GM23338 (cell line): ENCODE results near the gene ATP6V1A. TPM values are rescaled to one million over a fixed set of nuclear protein-coding genes. Genes with fewer than 3 reads are reported as not detected.

ENCODE experiments used
- ATAC-seq: fragments of 200-7000 bp; cut with Tn5 transposase; 3 replicates; pipeline ENCODE4 v1.9.1; 2020
- DNase-seq: peaks from one replicate; pipeline ENCODE4 v3.0.0-alpha.2; 2015; ENCODE audit warnings: low spot score
- H2AFZ ChIP-seq: fragments of 200-600 bp; sonication (generic); 2 replicates; pipeline ENCODE4 v1.8.0; 2016; ENCODE audit warnings: antibody characterized with exemption, mild to moderate bottlenecking, moderate library complexity
- H3F3A ChIP-seq: fragments of 200-600 bp; sonication (generic); replicated peaks from 2 replicates; pipeline ENCODE4 v1.8.0; 2017; ENCODE audit warnings: antibody characterized with exemption, mixed run types, low read depth
- H3K27ac ChIP-seq: fragments of 200-600 bp; sonication (generic); 2 replicates; pipeline ENCODE4 v1.6.1; 2016; ENCODE audit warnings: low read depth
- H3K27me3 ChIP-seq: fragments of 200-600 bp; sonication (generic); 2 replicates; pipeline ENCODE4 v1.8.0; 2016; ENCODE audit warnings: mild to moderate bottlenecking, mixed run types, moderate library complexity; ENCODE audit not compliant: insufficient read depth
- H3K36me3 ChIP-seq: fragments of 200-600 bp; sonication (generic); 2 replicates; pipeline ENCODE4 v1.8.0; 2016; ENCODE audit warnings: mild to moderate bottlenecking; ENCODE audit not compliant: insufficient read depth
- H3K4me1 ChIP-seq: fragments of 200-600 bp; sonication (generic); 2 replicates; pipeline ENCODE4 v1.8.0; 2016; ENCODE audit warnings: mild to moderate bottlenecking, moderate library complexity; ENCODE audit not compliant: insufficient read depth
- H3K4me2 ChIP-seq: fragments of 200-600 bp; sonication (generic); 2 replicates; pipeline ENCODE4 v1.7.1; 2017; ENCODE audit warnings: mixed run types
- H3K4me3 ChIP-seq: fragments of 200-600 bp; sonication (generic); 2 replicates; pipeline ENCODE4 v1.6.1; 2016; ENCODE audit warnings: mixed run types
- H3K79me2 ChIP-seq: fragments of 200-600 bp; sonication (generic); replicated peaks from 2 replicates; pipeline ENCODE4 v1.8.0; 2017; ENCODE audit warnings: mild to moderate bottlenecking; ENCODE audit not compliant: insufficient read depth
- H3K9me2 ChIP-seq: fragments of 200-600 bp; sonication (generic); 2 replicates; pipeline ENCODE4 v1.8.0; 2017; ENCODE audit not compliant: insufficient read depth
- H4K20me1 ChIP-seq: fragments of 200-600 bp; sonication (generic); replicated peaks from 2 replicates; pipeline ENCODE4 v1.8.0; 2017; ENCODE audit warnings: mild to moderate bottlenecking; ENCODE audit not compliant: insufficient read depth
- H3K27ac Mint-ChIP-seq: 2 replicates; pipeline ENCODE4 v1.8.0; 2020; ENCODE audit warnings: inconsistent platforms, mild to moderate bottlenecking, moderate library complexity, mixed read lengths
- H3K27me3 Mint-ChIP-seq: 3 replicates; pipeline ENCODE4 v1.8.0; 2022; ENCODE audit warnings: low read depth, mild to moderate bottlenecking, moderate library complexity, mixed read lengths, inconsistent platforms; ENCODE audit not compliant: insufficient read depth, poor library complexity
- H3K36me3 Mint-ChIP-seq: 3 replicates; pipeline ENCODE4 v1.8.0; 2021; ENCODE audit warnings: low read depth, mild to moderate bottlenecking, inconsistent platforms, moderate library complexity, mixed read lengths
- H3K4me1 Mint-ChIP-seq: 3 replicates; pipeline ENCODE4 v1.8.0; 2020; ENCODE audit warnings: mild to moderate bottlenecking, inconsistent platforms, mixed read lengths
- H3K4me3 Mint-ChIP-seq: 3 replicates; pipeline ENCODE4 v1.8.0; 2021; ENCODE audit warnings: moderate library complexity, mild to moderate bottlenecking, inconsistent platforms, mixed read lengths
- H3K9me3 Mint-ChIP-seq: 3 replicates; pipeline ENCODE4 v1.8.0; 2020; ENCODE audit warnings: moderate library complexity, mild to moderate bottlenecking, inconsistent platforms, mixed read lengths
- CREB1 ChIP-seq: fragments of 250-450 bp; sonication (Bioruptor Pico); IDR thresholded peaks from 2 replicates; pipeline ENCODE4 v1.5.0; 2020; ENCODE audit warnings: low read depth, mild to moderate bottlenecking, moderate library complexity
- EZH2 ChIP-seq: fragments of 200-600 bp; sonication (generic); IDR thresholded peaks from one replicate; pipeline ENCODE4 v1.8.0; 2017; ENCODE audit warnings: antibody characterized with exemption, mild to moderate bottlenecking, low read depth; ENCODE audit not compliant: unreplicated experiment
- EZH2phosphoT487 ChIP-seq: fragments of 200-600 bp; sonication (generic); IDR thresholded peaks from one replicate; pipeline ENCODE4 v1.8.1; 2018; ENCODE audit warnings: antibody characterized with exemption; ENCODE audit not compliant: unreplicated experiment
- JUNB ChIP-seq: IDR thresholded peaks from one replicate; pipeline ENCODE4 v1.6.1; 2016; ENCODE audit warnings: antibody characterized with exemption; ENCODE audit not compliant: unreplicated experiment
- NANOG ChIP-seq: IDR thresholded peaks from 2 replicates; pipeline ENCODE4 v1.6.1; 2016; ENCODE audit warnings: antibody characterized with exemption, borderline replicate concordance
- POLR2AphosphoS5 ChIP-seq: IDR thresholded peaks from 2 replicates; pipeline ENCODE4 v1.6.1; 2016; ENCODE audit warnings: antibody characterized with exemption, low read depth
- STAT1 ChIP-seq: IDR thresholded peaks from one replicate; pipeline ENCODE4 v1.6.1; 2016; ENCODE audit warnings: antibody characterized with exemption; ENCODE audit not compliant: unreplicated experiment
- ZNF114 ChIP-seq: fragments of 250-450 bp; sonication (Bioruptor Pico); IDR thresholded peaks from 2 replicates; pipeline ENCODE4 v1.5.0; 2020; ENCODE audit warnings: mild to moderate bottlenecking, moderate library complexity
- ZNF331 ChIP-seq: fragments of 250-450 bp; sonication (Bioruptor Pico); IDR thresholded peaks from 2 replicates; pipeline ENCODE4 v1.5.0; 2020; ENCODE audit warnings: low read depth, mild to moderate bottlenecking, moderate library complexity
- polyA plus RNA-seq: library from polyadenylated mRNA; unstranded; fragments of >200 nt; fragmentation: Nextera tagmentation; extraction: Ambion mirVana; gene quantifications from 2 replicates; pipeline ENCODE4 v1.2.1, GENCODE V29; 2016
- total RNA-seq: library from RNA; depleted of rRNA; stranded (reverse); fragments of >200 nt; shearing (Covaris generic); gene quantifications from 2 replicates; pipeline ENCODE4 v1.2.3, GENCODE V29; 2014
- TF ChIP-seq, protein P1 (sequence below): fragments of 250-450 bp; sonication (Bioruptor Pico); IDR thresholded peaks from 2 replicates; pipeline ENCODE4 v1.5.0; 2020; ENCODE audit warnings: mild to moderate bottlenecking, moderate library complexity
- TF ChIP-seq, protein P2 (sequence below), 2 experiments: fragments of 200-600 bp in 1 of 2; sonication (generic) in 1 of 2; conservative IDR thresholded peaks; 2 replicates each; pipeline versions ENCODE4 v1.5.1 to v1.6.1; 2016 to 2017; ENCODE audit warnings: antibody characterized with exemption in 2 of 2, low read depth in 2 of 2, mild to moderate bottlenecking in 2 of 2, moderate library complexity in 1 of 2
- TF ChIP-seq, protein P3 (sequence below): IDR thresholded peaks from 2 replicates; pipeline ENCODE4 v1.6.1; 2016; ENCODE audit warnings: antibody characterized with exemption
- TF ChIP-seq, protein P4 (sequence below): IDR thresholded peaks from one replicate; pipeline ENCODE4 v1.6.1; 2018; ENCODE audit warnings: antibody characterized with exemption; ENCODE audit not compliant: unreplicated experiment

Gene ATP6V1A
- total and polyA plus RNA-seq, 2 experiments from 2014 or later = 38.0 to 87.3 TPM

DNA sequence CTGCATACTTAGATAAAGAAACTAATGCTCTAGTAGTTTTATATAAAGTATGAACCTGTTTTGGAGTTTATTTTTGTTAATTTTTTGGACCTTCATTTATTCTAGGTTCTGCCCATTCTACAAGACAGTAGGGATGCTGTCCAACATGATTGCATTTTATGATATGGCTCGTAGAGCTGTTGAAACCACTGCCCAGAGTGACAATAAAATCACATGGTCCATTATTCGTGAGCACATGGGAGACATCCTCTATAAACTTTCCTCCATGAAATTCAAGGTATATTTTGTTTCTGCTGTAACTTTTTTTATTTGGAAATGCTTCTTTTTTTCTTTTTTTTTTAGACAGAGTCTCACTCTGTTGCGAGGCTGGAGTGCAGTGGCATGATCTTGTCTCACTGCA lies 58.4 kb downstream of the ATP6V1A start:
- H3K27ac ChIP-seq = no peak overlapping the region
- H3K9me3 Mint-ChIP-seq = no peaks in the 10 kb centered on the region
- H3K4me3 Mint-ChIP-seq = no peak overlapping the region
- no peak overlapping the region for H3K27ac Mint-ChIP-seq
- no peak for DNase-seq
- no peaks in the 10 kb centered on the region for H3K79me2 ChIP-seq
- H2AFZ ChIP-seq = no peak overlapping the region
- no peaks in the 10 kb centered on the region for H3K4me1 Mint-ChIP-seq
- H3F3A ChIP-seq = no peaks in the 10 kb centered on the region
- ATAC-seq = no peak
- H3K4me3 ChIP-seq = no peak overlapping the region
- H3K9me2 ChIP-seq = no peaks in the 10 kb centered on the region
- no peaks in the 10 kb centered on the region for H4K20me1 ChIP-seq
- TF ChIP-seq STAT1 (no peak), JUNB (no peak), ZNF331 (no peak), EZH2phosphoT487 (no peak), NANOG (no peak), EZH2 (no peak), POLR2AphosphoS5 (no peak), ZNF114 (no peak), CREB1 (CRISPR knock-in tag) (no peak)
- TF ChIP-seq, protein P1, sequence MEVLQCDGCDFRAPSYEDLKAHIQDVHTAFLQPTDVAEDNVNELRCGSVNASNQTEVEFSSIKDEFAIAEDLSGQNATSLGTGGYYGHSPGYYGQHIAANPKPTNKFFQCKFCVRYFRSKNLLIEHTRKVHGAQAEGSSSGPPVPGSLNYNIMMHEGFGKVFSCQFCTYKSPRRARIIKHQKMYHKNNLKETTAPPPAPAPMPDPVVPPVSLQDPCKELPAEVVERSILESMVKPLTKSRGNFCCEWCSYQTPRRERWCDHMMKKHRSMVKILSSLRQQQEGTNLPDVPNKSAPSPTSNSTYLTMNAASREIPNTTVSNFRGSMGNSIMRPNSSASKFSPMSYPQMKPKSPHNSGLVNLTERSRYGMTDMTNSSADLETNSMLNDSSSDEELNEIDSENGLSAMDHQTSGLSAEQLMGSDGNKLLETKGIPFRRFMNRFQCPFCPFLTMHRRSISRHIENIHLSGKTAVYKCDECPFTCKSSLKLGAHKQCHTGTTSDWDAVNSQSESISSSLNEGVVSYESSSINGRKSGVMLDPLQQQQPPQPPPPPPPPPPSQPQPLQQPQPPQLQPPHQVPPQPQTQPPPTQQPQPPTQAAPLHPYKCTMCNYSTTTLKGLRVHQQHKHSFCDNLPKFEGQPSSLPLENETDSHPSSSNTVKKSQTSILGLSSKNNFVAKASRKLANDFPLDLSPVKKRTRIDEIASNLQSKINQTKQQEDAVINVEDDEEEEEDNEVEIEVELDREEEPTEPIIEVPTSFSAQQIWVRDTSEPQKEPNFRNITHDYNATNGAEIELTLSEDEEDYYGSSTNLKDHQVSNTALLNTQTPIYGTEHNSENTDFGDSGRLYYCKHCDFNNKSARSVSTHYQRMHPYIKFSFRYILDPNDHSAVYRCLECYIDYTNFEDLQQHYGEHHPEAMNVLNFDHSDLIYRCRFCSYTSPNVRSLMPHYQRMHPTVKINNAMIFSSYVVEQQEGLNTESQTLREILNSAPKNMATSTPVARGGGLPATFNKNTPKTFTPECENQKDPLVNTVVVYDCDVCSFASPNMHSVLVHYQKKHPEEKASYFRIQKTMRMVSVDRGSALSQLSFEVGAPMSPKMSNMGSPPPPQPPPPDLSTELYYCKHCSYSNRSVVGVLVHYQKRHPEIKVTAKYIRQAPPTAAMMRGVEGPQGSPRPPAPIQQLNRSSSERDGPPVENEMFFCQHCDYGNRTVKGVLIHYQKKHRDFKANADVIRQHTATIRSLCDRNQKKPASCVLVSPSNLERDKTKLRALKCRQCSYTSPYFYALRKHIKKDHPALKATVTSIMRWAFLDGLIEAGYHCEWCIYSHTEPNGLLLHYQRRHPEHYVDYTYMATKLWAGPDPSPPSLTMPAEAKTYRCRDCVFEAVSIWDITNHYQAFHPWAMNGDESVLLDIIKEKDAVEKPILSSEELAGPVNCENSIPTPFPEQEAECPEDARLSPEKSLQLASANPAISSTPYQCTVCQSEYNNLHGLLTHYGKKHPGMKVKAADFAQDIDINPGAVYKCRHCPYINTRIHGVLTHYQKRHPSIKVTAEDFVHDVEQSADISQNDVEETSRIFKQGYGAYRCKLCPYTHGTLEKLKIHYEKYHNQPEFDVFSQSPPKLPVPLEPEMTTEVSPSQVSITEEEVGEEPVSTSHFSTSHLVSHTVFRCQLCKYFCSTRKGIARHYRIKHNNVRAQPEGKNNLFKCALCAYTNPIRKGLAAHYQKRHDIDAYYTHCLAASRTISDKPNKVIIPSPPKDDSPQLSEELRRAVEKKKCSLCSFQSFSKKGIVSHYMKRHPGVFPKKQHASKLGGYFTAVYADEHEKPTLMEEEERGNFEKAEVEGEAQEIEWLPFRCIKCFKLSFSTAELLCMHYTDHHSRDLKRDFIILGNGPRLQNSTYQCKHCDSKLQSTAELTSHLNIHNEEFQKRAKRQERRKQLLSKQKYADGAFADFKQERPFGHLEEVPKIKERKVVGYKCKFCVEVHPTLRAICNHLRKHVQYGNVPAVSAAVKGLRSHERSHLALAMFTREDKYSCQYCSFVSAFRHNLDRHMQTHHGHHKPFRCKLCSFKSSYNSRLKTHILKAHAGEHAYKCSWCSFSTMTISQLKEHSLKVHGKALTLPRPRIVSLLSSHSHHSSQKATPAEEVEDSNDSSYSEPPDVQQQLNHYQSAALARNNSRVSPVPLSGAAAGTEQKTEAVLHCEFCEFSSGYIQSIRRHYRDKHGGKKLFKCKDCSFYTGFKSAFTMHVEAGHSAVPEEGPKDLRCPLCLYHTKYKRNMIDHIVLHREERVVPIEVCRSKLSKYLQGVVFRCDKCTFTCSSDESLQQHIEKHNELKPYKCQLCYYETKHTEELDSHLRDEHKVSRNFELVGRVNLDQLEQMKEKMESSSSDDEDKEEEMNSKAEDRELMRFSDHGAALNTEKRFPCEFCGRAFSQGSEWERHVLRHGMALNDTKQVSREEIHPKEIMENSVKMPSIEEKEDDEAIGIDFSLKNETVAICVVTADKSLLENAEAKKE (CRISPR knock-in tag) = no peak
- TF ChIP-seq, protein P2, sequence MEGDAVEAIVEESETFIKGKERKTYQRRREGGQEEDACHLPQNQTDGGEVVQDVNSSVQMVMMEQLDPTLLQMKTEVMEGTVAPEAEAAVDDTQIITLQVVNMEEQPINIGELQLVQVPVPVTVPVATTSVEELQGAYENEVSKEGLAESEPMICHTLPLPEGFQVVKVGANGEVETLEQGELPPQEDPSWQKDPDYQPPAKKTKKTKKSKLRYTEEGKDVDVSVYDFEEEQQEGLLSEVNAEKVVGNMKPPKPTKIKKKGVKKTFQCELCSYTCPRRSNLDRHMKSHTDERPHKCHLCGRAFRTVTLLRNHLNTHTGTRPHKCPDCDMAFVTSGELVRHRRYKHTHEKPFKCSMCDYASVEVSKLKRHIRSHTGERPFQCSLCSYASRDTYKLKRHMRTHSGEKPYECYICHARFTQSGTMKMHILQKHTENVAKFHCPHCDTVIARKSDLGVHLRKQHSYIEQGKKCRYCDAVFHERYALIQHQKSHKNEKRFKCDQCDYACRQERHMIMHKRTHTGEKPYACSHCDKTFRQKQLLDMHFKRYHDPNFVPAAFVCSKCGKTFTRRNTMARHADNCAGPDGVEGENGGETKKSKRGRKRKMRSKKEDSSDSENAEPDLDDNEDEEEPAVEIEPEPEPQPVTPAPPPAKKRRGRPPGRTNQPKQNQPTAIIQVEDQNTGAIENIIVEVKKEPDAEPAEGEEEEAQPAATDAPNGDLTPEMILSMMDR (conservative IDR thresholded peaks at IDR 0.05; ENCODE audit: low read depth in 2 of 2) = no peak
- TF ChIP-seq, protein P3, sequence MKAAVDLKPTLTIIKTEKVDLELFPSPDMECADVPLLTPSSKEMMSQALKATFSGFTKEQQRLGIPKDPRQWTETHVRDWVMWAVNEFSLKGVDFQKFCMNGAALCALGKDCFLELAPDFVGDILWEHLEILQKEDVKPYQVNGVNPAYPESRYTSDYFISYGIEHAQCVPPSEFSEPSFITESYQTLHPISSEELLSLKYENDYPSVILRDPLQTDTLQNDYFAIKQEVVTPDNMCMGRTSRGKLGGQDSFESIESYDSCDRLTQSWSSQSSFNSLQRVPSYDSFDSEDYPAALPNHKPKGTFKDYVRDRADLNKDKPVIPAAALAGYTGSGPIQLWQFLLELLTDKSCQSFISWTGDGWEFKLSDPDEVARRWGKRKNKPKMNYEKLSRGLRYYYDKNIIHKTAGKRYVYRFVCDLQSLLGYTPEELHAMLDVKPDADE = no peak
- TF ChIP-seq, protein P4, sequence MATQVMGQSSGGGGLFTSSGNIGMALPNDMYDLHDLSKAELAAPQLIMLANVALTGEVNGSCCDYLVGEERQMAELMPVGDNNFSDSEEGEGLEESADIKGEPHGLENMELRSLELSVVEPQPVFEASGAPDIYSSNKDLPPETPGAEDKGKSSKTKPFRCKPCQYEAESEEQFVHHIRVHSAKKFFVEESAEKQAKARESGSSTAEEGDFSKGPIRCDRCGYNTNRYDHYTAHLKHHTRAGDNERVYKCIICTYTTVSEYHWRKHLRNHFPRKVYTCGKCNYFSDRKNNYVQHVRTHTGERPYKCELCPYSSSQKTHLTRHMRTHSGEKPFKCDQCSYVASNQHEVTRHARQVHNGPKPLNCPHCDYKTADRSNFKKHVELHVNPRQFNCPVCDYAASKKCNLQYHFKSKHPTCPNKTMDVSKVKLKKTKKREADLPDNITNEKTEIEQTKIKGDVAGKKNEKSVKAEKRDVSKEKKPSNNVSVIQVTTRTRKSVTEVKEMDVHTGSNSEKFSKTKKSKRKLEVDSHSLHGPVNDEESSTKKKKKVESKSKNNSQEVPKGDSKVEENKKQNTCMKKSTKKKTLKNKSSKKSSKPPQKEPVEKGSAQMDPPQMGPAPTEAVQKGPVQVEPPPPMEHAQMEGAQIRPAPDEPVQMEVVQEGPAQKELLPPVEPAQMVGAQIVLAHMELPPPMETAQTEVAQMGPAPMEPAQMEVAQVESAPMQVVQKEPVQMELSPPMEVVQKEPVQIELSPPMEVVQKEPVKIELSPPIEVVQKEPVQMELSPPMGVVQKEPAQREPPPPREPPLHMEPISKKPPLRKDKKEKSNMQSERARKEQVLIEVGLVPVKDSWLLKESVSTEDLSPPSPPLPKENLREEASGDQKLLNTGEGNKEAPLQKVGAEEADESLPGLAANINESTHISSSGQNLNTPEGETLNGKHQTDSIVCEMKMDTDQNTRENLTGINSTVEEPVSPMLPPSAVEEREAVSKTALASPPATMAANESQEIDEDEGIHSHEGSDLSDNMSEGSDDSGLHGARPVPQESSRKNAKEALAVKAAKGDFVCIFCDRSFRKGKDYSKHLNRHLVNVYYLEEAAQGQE = no peak
- no peak overlapping the region for H3K4me2 ChIP-seq
- no peaks in the 10 kb centered on the region for H3K4me1 ChIP-seq
- H3K27me3 ChIP-seq = no peaks in the 10 kb centered on the region
- peaks cover 13% of the 10 kb centered on the region; the same call in 1 of the 2 replicates for H3K36me3 ChIP-seq
- H3K36me3 Mint-ChIP-seq = peaks cover 47% of the 10 kb centered on the region
- peaks cover 5% of the 10 kb centered on the region for H3K27me3 Mint-ChIP-seq
